Ovary (tissue), 3 donors: ENCODE measurements around the gene GPC4.

Source experiments
- EP300 ChIP-seq: sonication (generic); formaldehyde crosslinking; IDR thresholded peaks from one replicate; pipeline ENCODE4 v1.6.1; 2017; ENCODE audit warnings: antibody characterized with exemption
- POLR2A ChIP-seq: fragments of 450-650 bp; IDR thresholded peaks from one replicate; pipeline ENCODE4 v1.6.1; 2017; ENCODE audit warnings: antibody characterized with exemption, mild to moderate bottlenecking, moderate library complexity
- TF ChIP-seq, protein P1 (sequence below), 3 donors: fragments of 450-650 bp in 2 of 3; fragments of 200-600 bp in 1 of 3; IDR thresholded peaks; one replicate each; pipeline versions ENCODE4 v1.5.1 to v1.8.0; 2016 to 2022; ENCODE audit warnings: antibody characterized with exemption in 3 of 3, mild to moderate bottlenecking in 1 of 3
- donor health status: DM: no; HTN: no; CAD: no.

DNA sequence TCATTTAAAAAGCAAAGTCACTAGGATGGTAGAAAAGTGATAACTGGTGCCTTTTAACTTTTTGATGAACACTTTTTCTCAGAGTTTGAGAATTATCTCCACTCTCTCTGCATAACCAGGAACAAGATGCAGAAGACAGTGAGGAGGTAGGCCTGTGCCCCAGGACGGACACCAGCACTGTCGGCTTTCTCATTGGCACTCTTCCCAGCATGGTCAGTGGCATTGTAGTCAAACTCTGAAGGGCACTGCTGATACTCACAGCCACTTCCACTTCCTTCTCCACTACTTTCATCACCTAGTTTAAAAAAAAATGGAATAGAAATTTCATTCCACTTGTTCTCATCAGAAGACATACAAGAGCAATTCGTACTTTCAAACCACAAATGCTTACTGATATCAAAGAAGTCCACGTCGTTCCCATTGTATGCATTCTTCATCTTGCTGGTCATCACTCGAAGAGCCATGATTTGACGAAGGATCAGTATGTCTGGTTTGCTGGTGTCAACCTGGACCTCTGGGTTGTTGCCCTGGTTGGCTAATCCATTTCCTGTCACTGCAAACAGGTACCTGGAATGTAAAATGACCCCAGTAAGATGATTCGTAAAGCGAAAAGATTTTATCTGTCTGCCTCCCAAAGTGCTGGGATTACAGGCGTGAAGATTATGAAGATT lies 112.4 kb downstream of the GPC4 start:
- TF ChIP-seq, protein P1, sequence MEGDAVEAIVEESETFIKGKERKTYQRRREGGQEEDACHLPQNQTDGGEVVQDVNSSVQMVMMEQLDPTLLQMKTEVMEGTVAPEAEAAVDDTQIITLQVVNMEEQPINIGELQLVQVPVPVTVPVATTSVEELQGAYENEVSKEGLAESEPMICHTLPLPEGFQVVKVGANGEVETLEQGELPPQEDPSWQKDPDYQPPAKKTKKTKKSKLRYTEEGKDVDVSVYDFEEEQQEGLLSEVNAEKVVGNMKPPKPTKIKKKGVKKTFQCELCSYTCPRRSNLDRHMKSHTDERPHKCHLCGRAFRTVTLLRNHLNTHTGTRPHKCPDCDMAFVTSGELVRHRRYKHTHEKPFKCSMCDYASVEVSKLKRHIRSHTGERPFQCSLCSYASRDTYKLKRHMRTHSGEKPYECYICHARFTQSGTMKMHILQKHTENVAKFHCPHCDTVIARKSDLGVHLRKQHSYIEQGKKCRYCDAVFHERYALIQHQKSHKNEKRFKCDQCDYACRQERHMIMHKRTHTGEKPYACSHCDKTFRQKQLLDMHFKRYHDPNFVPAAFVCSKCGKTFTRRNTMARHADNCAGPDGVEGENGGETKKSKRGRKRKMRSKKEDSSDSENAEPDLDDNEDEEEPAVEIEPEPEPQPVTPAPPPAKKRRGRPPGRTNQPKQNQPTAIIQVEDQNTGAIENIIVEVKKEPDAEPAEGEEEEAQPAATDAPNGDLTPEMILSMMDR (IDR thresholded peaks at IDR 0.05): no peak
- no peak for TF ChIP-seq POLR2A
- TF ChIP-seq EP300: no peak
